ENCODE measurements around the gene ACAA1.
"Not testable (repeated sequence)": the region's sequence is repeated elsewhere in the genome, so short reads cannot be mapped to it uniquely, and the experiment has no call there.

The ACAA1 gene

GRCh38 chr3:38136777-38137614 is at the start of gene ACAA1:
TSS of gene ACAA1 (minus strand) at chr3:38137127. CDS start at chr3:38137035, 92 bp downstream.
- in situ Hi-C loops (cut with MboI; ENCODE audit: low sequenced_read_pairs), result no loop called here

GRCh38 chr3:38177181-38177580 is 40.3 kb upstream of the ACAA1 start:
- in situ Hi-C loops (cut with MboI; ENCODE audit: low sequenced_read_pairs), result no loop called here

- in situ Hi-C loops (cut with MboI; ENCODE audit: low sequenced_read_pairs), result no loop called here
Observed at GRCh38 chr3:38173834-38174418, 37.0 kb upstream of the ACAA1 start.

GRCh38 chr3:38171622-38172021 is 34.7 kb upstream of the ACAA1 start:
- in situ Hi-C loops (cut with MboI; ENCODE audit: low sequenced_read_pairs), result no loop called here

GRCh38 chr3:38170722-38171121 is 33.8 kb upstream of the ACAA1 start:
- in situ Hi-C loops (cut with MboI; ENCODE audit: low sequenced_read_pairs), result no loop called here

GRCh38 chr3:38169027-38169317 is 32.0 kb upstream of the ACAA1 start:
- in situ Hi-C loops (cut with MboI; ENCODE audit: low sequenced_read_pairs), result no loop called here

GRCh38 chr3:38168151-38169026 is 31.5 kb upstream of the ACAA1 start:
- in situ Hi-C loops (cut with MboI; ENCODE audit: low sequenced_read_pairs), result no loop called here

- in situ Hi-C loops (cut with MboI; ENCODE audit: low sequenced_read_pairs), result no loop called here
Observed at GRCh38 chr3:38167591-38167990, 30.7 kb upstream of the ACAA1 start.

- in situ Hi-C loops (cut with MboI; ENCODE audit: low sequenced_read_pairs), result no loop called here
Observed at GRCh38 chr3:38165722-38166387, 28.9 kb upstream of the ACAA1 start.

- in situ Hi-C loops (cut with MboI; ENCODE audit: low sequenced_read_pairs), result no loop called here
Observed at GRCh38 chr3:38164952-38165721, 28.2 kb upstream of the ACAA1 start, which contains the start of gene OXSR1. TSS of gene OXSR1 (plus strand) at chr3:38165537. CDS start at chr3:38165877, 340 bp downstream.

GRCh38 chr3:38164643-38164951 is 27.7 kb upstream of the ACAA1 start:
- in situ Hi-C loops (cut with MboI; ENCODE audit: low sequenced_read_pairs), result no loop called here

- in situ Hi-C loops (cut with MboI; ENCODE audit: low sequenced_read_pairs), result no loop called here
Observed at GRCh38 chr3:38163841-38164642, 27.1 kb upstream of the ACAA1 start.

- in situ Hi-C loops (cut with MboI; ENCODE audit: low sequenced_read_pairs), result no loop called here
Observed at GRCh38 chr3:38163117-38163840, 26.4 kb upstream of the ACAA1 start.

- in situ Hi-C loops (cut with MboI; ENCODE audit: low sequenced_read_pairs), result not testable (repeated sequence)
Observed at GRCh38 chr3:38160704-38161103, 23.8 kb upstream of the ACAA1 start.

- in situ Hi-C loops (cut with MboI; ENCODE audit: low sequenced_read_pairs), result no loop called here
Observed at GRCh38 chr3:38158472-38158871, 21.5 kb upstream of the ACAA1 start.

GRCh38 chr3:38157595-38157994 is 20.7 kb upstream of the ACAA1 start:
- in situ Hi-C loops (cut with MboI; ENCODE audit: low sequenced_read_pairs), result no loop called here

- in situ Hi-C loops (cut with MboI; ENCODE audit: low sequenced_read_pairs), result no loop called here
Observed at GRCh38 chr3:38157117-38157516, 20.2 kb upstream of the ACAA1 start.

- in situ Hi-C loops (cut with MboI; ENCODE audit: low sequenced_read_pairs), result no loop called here
Observed at GRCh38 chr3:38155825-38156224, 18.9 kb upstream of the ACAA1 start.

GRCh38 chr3:38154625-38155255 is 17.8 kb upstream of the ACAA1 start:
- in situ Hi-C loops (cut with MboI; ENCODE audit: low sequenced_read_pairs), result no loop called here
